Measurements from ENCODE around the gene ST8SIA5.

GRCh38 chr18:46619559-46619958, 137.3 kb downstream of the ST8SIA5 start:
- TF ChIP-seq CTCF (IDR thresholded peaks at IDR 0.05) (no peak), POLR2A (IDR thresholded peaks at IDR 0.05) (no peak), POLR2AphosphoS5 (IDR thresholded peaks at IDR 0.05) (no peak), EP300 (IDR thresholded peaks at IDR 0.05) (no peak)

Data from stomach (tissue), 4 donors.